OCI-LY7 (cell line): ENCODE results near the gene SECTM1. TPM values are rescaled to one million over a fixed set of nuclear protein-coding genes. Genes with fewer than 3 reads are reported as not detected.
A peak's percentile ranks its signal among the peaks of the same experiment; 100 is the strongest.

Experiments used
- BruUV-seq: library from RNA; stranded (reverse); fragments of 400-500 nt; replicated peaks from 2 replicates; lab custom pipeline; 2021; lab: Mats Ljungman, UMichigan
- CTCF ChIA-PET: fragments of 300-600 bp; sonication (Branson Sonifier 250); formaldehyde crosslinking; loops from one replicate; lab custom pipeline; 2022; ENCODE audit warnings: antibody characterized with exemption; ENCODE audit not compliant: unreplicated experiment; lab: Charles Lee
- POLR2A ChIA-PET: fragments of 300-600 bp; sonication (Branson Sonifier 250); formaldehyde crosslinking; loops from one replicate; lab custom pipeline; 2022; ENCODE audit warnings: antibody characterized with exemption; lab: Charles Lee
- DNase-seq: peaks from one replicate; pipeline ENCODE4 v3.0.0-alpha.2; 2015; ENCODE audit warnings: low spot score
- H2AFZ ChIP-seq: fragments of 200-600 bp; sonication (generic), shearing (Covaris generic); 2 replicates; pipeline ENCODE4 v1.6.1; 2014; ENCODE audit warnings: mild to moderate bottlenecking, antibody characterized with exemption, low read length, moderate library complexity
- H3K27ac ChIP-seq: fragments of 200-600 bp; sonication (generic); 2 replicates; pipeline ENCODE4 v1.5.1; 2014; ENCODE audit warnings: mixed run types, low read depth, mild to moderate bottlenecking, moderate library complexity, low read length, inconsistent platforms; ENCODE audit not compliant: poor library complexity, severe bottlenecking
- H3K36me3 ChIP-seq: fragments of 200-600 bp; sonication (generic); 2 replicates; pipeline ENCODE4 v1.6.1; 2014; ENCODE audit warnings: mild to moderate bottlenecking, antibody characterized with exemption, low read length, moderate library complexity, mixed read lengths; ENCODE audit not compliant: insufficient read depth
- H3K4me1 ChIP-seq: fragments of 200-600 bp; sonication (generic); 2 replicates; pipeline ENCODE4 v1.5.1; 2014; ENCODE audit warnings: mild to moderate bottlenecking, low read length; ENCODE audit not compliant: insufficient read depth, poor library complexity, severe bottlenecking
- H3K4me2 ChIP-seq: fragments of 200-600 bp; sonication (generic); 2 replicates; pipeline ENCODE4 v1.6.1; 2014; ENCODE audit warnings: mild to moderate bottlenecking, low read length
- H3K4me3 ChIP-seq: fragments of 200-600 bp; sonication (generic); 2 replicates; pipeline ENCODE4 v1.5.1; 2014; ENCODE audit warnings: mild to moderate bottlenecking, low read depth, low read length; ENCODE audit not compliant: poor library complexity, severe bottlenecking
- H3K79me2 ChIP-seq: fragments of 200-600 bp; sonication (generic); 2 replicates; pipeline ENCODE4 v1.6.1; 2016; ENCODE audit warnings: low read depth, mild to moderate bottlenecking, low read length, moderate library complexity, mixed read lengths; ENCODE audit not compliant: insufficient read depth
- H3K9me2 ChIP-seq: fragments of 200-600 bp; sonication (generic); 2 replicates; pipeline ENCODE4 v1.6.1; 2016; ENCODE audit warnings: mild to moderate bottlenecking, low read length, mixed read lengths; ENCODE audit not compliant: insufficient read depth
- H3K9me3 ChIP-seq: fragments of 200-600 bp; sonication (generic); 2 replicates; pipeline ENCODE4 v1.6.1; 2014; ENCODE audit warnings: mild to moderate bottlenecking, mixed run types, low read length, mixed read lengths
- H4K20me1 ChIP-seq: fragments of 200-600 bp; sonication (generic); 2 replicates; pipeline ENCODE4 v1.6.1; 2014; ENCODE audit warnings: mild to moderate bottlenecking, antibody characterized with exemption, low read length, moderate library complexity, mixed read lengths; ENCODE audit not compliant: insufficient read depth
- CTCF ChIP-seq: fragments of 200-600 bp; sonication (generic); conservative IDR thresholded peaks from 2 replicates; pipeline ENCODE4 v1.5.1; 2014; ENCODE audit warnings: mild to moderate bottlenecking, antibody characterized with exemption, low read length, moderate library complexity, mixed read lengths
- EZH2phosphoT487 ChIP-seq: fragments of 200-600 bp; sonication (generic); IDR thresholded peaks from 2 replicates; pipeline ENCODE4 v1.6.1; 2018; ENCODE audit warnings: low read depth, borderline replicate concordance, mild to moderate bottlenecking, mixed run types, antibody characterized with exemption, low read length, moderate library complexity, mixed read lengths
- intact Hi-C: fragments of 100-400 bp; cut with micrococcal nuclease; formaldehyde crosslinking; loops from one replicate; pipeline ENCODE4 v1.10.0; 2022; ENCODE audit not compliant: unreplicated experiment
- total RNA-seq, 2 experiments: library from RNA; depleted of rRNA in 1 of 2; stranded (reverse); fragments of >200 nt in 1 of 2; shearing (Covaris generic) in 1 of 2; gene quantifications; 2 replicates each; pipeline ENCODE4 v1.2.3, GENCODE V29; 2014 to 2022

The SECTM1 gene
- total RNA-seq, 2 experiments from 2014 or later: not detected

- H3K36me3 ChIP-seq: no peaks in the 10 kb centered on the region
- no TSS peak for BruUV-seq
- no peaks in the 10 kb centered on the region for H3K9me3 ChIP-seq
- no peaks in the 10 kb centered on the region for H4K20me1 ChIP-seq
- ChIA-PET CTCF (no interaction called here), POLR2A (no interaction called here)
- intact Hi-C loops: no loop called here
- DNase-seq: no peak
- no peak for TF ChIP-seq CTCF
- TF ChIP-seq EZH2phosphoT487: no peak
- no peaks in the 10 kb centered on the region for H3K79me2 ChIP-seq
- peaks cover 25% of the 10 kb centered on the region for H3K4me1 ChIP-seq
- no peak overlapping the region for H3K4me3 ChIP-seq
- H3K4me2 ChIP-seq: no peak overlapping the region
- no peaks in the 10 kb centered on the region for H3K9me2 ChIP-seq
- no peak overlapping the region for H3K27ac ChIP-seq
- no peak overlapping the region for H2AFZ ChIP-seq
These were observed 5.5 kb upstream of the SECTM1 start for GRCh38 chr17:82338858-82339633.

- no peak overlapping the region for H3K27ac ChIP-seq
- POLR2A ChIA-PET: interaction anchor here (0.6 kb wide), 1 partner anchor 34 kb away, joined by 5 read pairs; no protein-coding TSS in a partner anchor
- CTCF ChIA-PET: interaction anchor here (0.6 kb wide), 1 partner anchor 17 kb away, joined by 6 read pairs; the partner anchor contains the start of gene CD7
These were observed 1.2 kb upstream of the SECTM1 start for GRCh38 chr17:82334622-82335394.

More at GRCh38 chr17:82334622-82335394, 1.2 kb upstream of the SECTM1 start:
- intact Hi-C loops: no loop called here
- H3K9me3 ChIP-seq: no peaks in the 10 kb centered on the region
- peak overlapping the region; percentile 68 for H3K4me2 ChIP-seq
- no TSS peak for BruUV-seq
- peak overlapping the region; percentile 57 for H3K4me3 ChIP-seq
- no peaks in the 10 kb centered on the region for H3K9me2 ChIP-seq
- DNase-seq: peak; percentile 49
- TF ChIP-seq CTCF (no peak), EZH2phosphoT487 (no peak)
- no peaks in the 10 kb centered on the region for H3K79me2 ChIP-seq
- H3K4me1 ChIP-seq: peaks cover 26% of the 10 kb centered on the region
- H3K36me3 ChIP-seq: no peaks in the 10 kb centered on the region
- H2AFZ ChIP-seq: peak overlapping the region; percentile 76
- H4K20me1 ChIP-seq: no peaks in the 10 kb centered on the region
